ENCODE results near the gene MIEN1. TPM values are rescaled to one million over a fixed set of nuclear protein-coding genes. Genes with fewer than 3 reads are reported as not detected.

MIEN1 gene
- total RNA-seq, 1 donor = 14.8 TPM

- Histone ChIP-seq H3K4me1 (ENCODE audit: insufficient read depth, low read length) (peaks cover 5% of the 10 kb centered on the region), H3K4me2 (ENCODE audit: insufficient read depth, low read length) (no peak overlapping the region), H4K20me1 (ENCODE audit: insufficient read depth, low read length) (no peaks in the 10 kb centered on the region), H3K79me2 (ENCODE audit: insufficient read depth, low read length) (no peaks in the 10 kb centered on the region), H3K27ac (ENCODE audit: low read depth, low read length) (no peak overlapping the region), H3K4me3 (ENCODE audit: insufficient read depth, low read length) (no peak overlapping the region), H3K27me3 (ENCODE audit: insufficient read depth, low read length) (peaks cover 3% of the 10 kb centered on the region), H2AFZ (ENCODE audit: low read length) (no peak overlapping the region), H3K9me3 (ENCODE audit: low read depth, low read length) (no peaks in the 10 kb centered on the region), H3K36me3 (ENCODE audit: insufficient read depth, low read length) (no peaks in the 10 kb centered on the region)
- no peak for TF ChIP-seq CTCF (IDR thresholded peaks at IDR 0.05; ENCODE audit: extremely low read depth, low read depth, low read length)
- peak; percentile 47 for DNase-seq (ENCODE audit: insufficient read length, low spot score, missing footprints)
Measured at GRCh38 chr17:39745335-39746144, 15.2 kb upstream of the MIEN1 start.

DNA sequence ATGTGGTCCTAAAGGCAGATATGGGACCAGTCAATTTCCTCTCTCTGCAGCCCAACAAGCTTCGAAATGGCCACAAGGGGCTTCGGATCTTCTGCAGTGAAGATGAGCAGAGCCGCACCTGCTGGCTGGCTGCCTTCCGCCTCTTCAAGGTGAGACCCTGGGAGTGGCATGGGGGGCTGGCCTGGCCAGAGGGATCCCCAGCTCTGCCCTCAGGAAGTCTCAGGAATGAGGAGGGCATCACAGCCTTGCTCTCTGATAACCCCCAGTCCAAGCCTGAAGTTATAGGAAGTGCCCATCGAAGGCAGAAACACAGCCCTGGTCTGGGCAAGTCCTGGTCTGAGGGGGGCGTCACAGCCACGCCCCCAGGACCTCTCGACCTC is 14.5 kb upstream of the MIEN1 start:
- H3K36me3 ChIP-seq (ENCODE audit: insufficient read depth, low read length) = no peaks in the 10 kb centered on the region
- H4K20me1 ChIP-seq (ENCODE audit: insufficient read depth, low read length) = no peaks in the 10 kb centered on the region
- H2AFZ ChIP-seq (ENCODE audit: low read length) = no peak overlapping the region
- no peak overlapping the region for H3K4me2 ChIP-seq (ENCODE audit: insufficient read depth, low read length)
- H3K4me3 ChIP-seq (ENCODE audit: insufficient read depth, low read length) = no peak overlapping the region
- no peak for TF ChIP-seq CTCF (IDR thresholded peaks at IDR 0.05; ENCODE audit: extremely low read depth, low read depth, low read length)
- H3K9me3 ChIP-seq (ENCODE audit: low read depth, low read length) = no peaks in the 10 kb centered on the region
- peaks cover 11% of the 10 kb centered on the region for H3K4me1 ChIP-seq (ENCODE audit: insufficient read depth, low read length)
- peak; percentile 58 for DNase-seq (ENCODE audit: insufficient read length, low spot score, missing footprints)
- no peak overlapping the region for H3K27ac ChIP-seq (ENCODE audit: low read depth, low read length)
- H3K79me2 ChIP-seq (ENCODE audit: insufficient read depth, low read length) = no peaks in the 10 kb centered on the region
- peaks cover 3% of the 10 kb centered on the region for H3K27me3 ChIP-seq (ENCODE audit: insufficient read depth, low read length)

- Histone ChIP-seq H3K4me1 (ENCODE audit: insufficient read depth, low read length) (peaks cover 17% of the 10 kb centered on the region), H2AFZ (ENCODE audit: low read length) (no peak overlapping the region)
Measured at GRCh38 chr17:39744075-39744835, 13.9 kb upstream of the MIEN1 start.

More at GRCh38 chr17:39744075-39744835, 13.9 kb upstream of the MIEN1 start:
- no peak for TF ChIP-seq CTCF (IDR thresholded peaks at IDR 0.05; ENCODE audit: extremely low read depth, low read depth, low read length)
- Histone ChIP-seq H3K27me3 (ENCODE audit: insufficient read depth, low read length) (peaks cover 3% of the 10 kb centered on the region), H3K9me3 (ENCODE audit: low read depth, low read length) (no peaks in the 10 kb centered on the region), H3K36me3 (ENCODE audit: insufficient read depth, low read length) (no peaks in the 10 kb centered on the region), H3K4me2 (ENCODE audit: insufficient read depth, low read length) (no peak overlapping the region), H4K20me1 (ENCODE audit: insufficient read depth, low read length) (no peaks in the 10 kb centered on the region), H3K79me2 (ENCODE audit: insufficient read depth, low read length) (no peaks in the 10 kb centered on the region), H3K27ac (ENCODE audit: low read depth, low read length) (no peak overlapping the region), H3K4me3 (ENCODE audit: insufficient read depth, low read length) (no peak overlapping the region)
- DNase-seq (ENCODE audit: insufficient read length, low spot score, missing footprints) = peak; percentile 49

Data from osteoblast (primary cell).